GM12874 (cell line): Measurements from ENCODE around the gene KLRC2.
"Not testable (repeated sequence)": the region's sequence is repeated elsewhere in the genome, so short reads cannot be mapped to it uniquely, and the experiment has no call there.

Source experiments
- TF ChIP-seq, protein P1 (sequence below): IDR thresholded peaks from 2 replicates; pipeline ENCODE4 v1.5.1; 2011; ENCODE audit warnings: low read depth, mild to moderate bottlenecking, control low read depth, low read length, moderate library complexity; ENCODE audit not compliant: insufficient read depth

Gene KLRC2

GRCh38 chr12:10435816-10436215 is at the start of gene KLRC2:
KLRC2 (minus strand) TSS chr12:10436010; CDS start chr12:10435986, 24 bp downstream.
- TF ChIP-seq, protein P1, sequence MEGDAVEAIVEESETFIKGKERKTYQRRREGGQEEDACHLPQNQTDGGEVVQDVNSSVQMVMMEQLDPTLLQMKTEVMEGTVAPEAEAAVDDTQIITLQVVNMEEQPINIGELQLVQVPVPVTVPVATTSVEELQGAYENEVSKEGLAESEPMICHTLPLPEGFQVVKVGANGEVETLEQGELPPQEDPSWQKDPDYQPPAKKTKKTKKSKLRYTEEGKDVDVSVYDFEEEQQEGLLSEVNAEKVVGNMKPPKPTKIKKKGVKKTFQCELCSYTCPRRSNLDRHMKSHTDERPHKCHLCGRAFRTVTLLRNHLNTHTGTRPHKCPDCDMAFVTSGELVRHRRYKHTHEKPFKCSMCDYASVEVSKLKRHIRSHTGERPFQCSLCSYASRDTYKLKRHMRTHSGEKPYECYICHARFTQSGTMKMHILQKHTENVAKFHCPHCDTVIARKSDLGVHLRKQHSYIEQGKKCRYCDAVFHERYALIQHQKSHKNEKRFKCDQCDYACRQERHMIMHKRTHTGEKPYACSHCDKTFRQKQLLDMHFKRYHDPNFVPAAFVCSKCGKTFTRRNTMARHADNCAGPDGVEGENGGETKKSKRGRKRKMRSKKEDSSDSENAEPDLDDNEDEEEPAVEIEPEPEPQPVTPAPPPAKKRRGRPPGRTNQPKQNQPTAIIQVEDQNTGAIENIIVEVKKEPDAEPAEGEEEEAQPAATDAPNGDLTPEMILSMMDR: not testable (repeated sequence)

- TF ChIP-seq, protein P1: no peak
Measured at GRCh38 chr12:10469701-10470100, 33.9 kb upstream of the KLRC2 start.

DNA sequence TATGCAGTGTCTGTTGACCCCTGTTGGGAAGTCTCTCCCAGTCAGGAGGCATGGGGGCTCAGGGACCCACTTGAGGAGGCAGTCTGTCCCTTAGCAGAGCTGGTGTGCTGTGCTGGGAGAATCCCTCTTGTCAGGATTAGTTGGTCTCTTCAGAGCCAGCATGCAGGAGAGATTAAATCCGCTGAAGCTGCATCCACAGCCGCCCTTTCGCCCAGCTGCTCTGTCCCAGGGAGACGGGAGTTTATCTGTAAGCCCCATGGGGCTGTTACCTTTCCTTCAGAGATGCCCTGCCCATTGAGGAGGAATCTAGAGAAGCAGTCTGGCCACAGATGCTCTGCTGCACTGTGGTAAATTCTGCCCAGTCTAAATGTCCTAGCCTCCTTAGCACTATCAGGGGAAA is 30.5 kb upstream of the KLRC2 start:
- TF ChIP-seq, protein P1: no peak

GRCh38 chr12:10457760-10458159 is 21.9 kb upstream of the KLRC2 start:
- TF ChIP-seq, protein P1: no peak

DNA sequence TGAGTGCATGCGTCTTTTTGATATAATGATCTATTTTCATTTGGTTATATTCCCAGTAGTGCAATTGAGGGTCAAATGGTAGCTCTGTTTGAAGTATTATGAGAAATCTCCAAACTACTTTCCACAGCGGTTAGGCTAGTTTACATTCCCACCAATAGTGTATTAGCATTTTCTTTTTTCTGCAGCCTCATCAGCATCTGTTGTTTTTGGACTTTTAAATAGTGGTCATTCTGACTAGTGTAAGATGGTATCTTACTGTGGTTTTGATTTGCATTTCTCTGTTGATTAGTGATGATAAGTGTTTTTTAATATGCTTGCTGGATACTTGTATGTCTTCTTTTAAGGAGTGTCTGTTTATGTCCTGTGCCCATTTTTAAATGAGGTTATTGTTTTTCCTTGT is 21.0 kb upstream of the KLRC2 start:
- TF ChIP-seq, protein P1: no peak

GRCh38 chr12:10455766-10456165 is 20.0 kb upstream of the KLRC2 start:
- TF ChIP-seq, protein P1: no peak

GRCh38 chr12:10454531-10454930 is 18.7 kb upstream of the KLRC2 start:
- TF ChIP-seq, protein P1: no peak

- TF ChIP-seq, protein P1: no peak
Measured at GRCh38 chr12:10453156-10453555, 17.3 kb upstream of the KLRC2 start, which contains the start of gene KLRC1. KLRC1 (minus strand) TSS chr12:10453377; CDS start chr12:10451156, 2,221 bp downstream.
